K562 (cell line): ENCODE results near the gene UBE2G2. TPM values are rescaled to one million over a fixed set of nuclear protein-coding genes. Genes with fewer than 3 reads are reported as not detected.

Experiments used
- CC2D1A ChIP-seq: fragments of 450-650 bp; IDR thresholded peaks from 2 replicates; pipeline ENCODE4 v1.6.1; 2017; ENCODE audit warnings: mild to moderate bottlenecking
- CSDE1 ChIP-seq, 2 experiments: fragments of 450-650 bp; IDR thresholded peaks; 2 replicates each; pipeline ENCODE4 v1.6.1; 2016; ENCODE audit warnings: mild to moderate bottlenecking in 1 of 2
- FOXA1 ChIP-seq: fragments of 450-650 bp; IDR thresholded peaks from 2 replicates; pipeline ENCODE4 v1.6.1; 2016; ENCODE audit warnings: mild to moderate bottlenecking, borderline replicate concordance
- NONO ChIP-seq, 2 experiments: fragments of 200-400 bp in 1 of 2; fragments of 450-650 bp in 1 of 2; formaldehyde crosslinking in 1 of 2; IDR thresholded peaks; 2 replicates each; pipeline ENCODE4 v1.6.1; 2017; ENCODE audit warnings: low read depth in 2 of 2, mild to moderate bottlenecking in 2 of 2, moderate library complexity in 2 of 2, low read length in 1 of 2
- RB1 ChIP-seq: fragments of 450-650 bp; IDR thresholded peaks from 2 replicates; pipeline ENCODE4 v1.6.1; 2017; ENCODE audit warnings: low read depth, mild to moderate bottlenecking
- SMAD1 ChIP-seq: fragments of 150-350 bp; IDR thresholded peaks from 2 replicates; pipeline ENCODE4 v1.6.1; 2014; ENCODE audit warnings: low read length, low read depth; ENCODE audit not compliant: partially characterized antibody
- TEAD1 ChIP-seq, 2 experiments: fragments of 450-650 bp in 1 of 2; sonication (generic) in 1 of 2; formaldehyde crosslinking; IDR thresholded peaks; 2 replicates each; pipeline versions ENCODE4 v1.4.0 to v1.8.0; 2020 to 2022; ENCODE audit warnings: mild to moderate bottlenecking in 2 of 2, missing genetic modification reagents in 1 of 2
- TOE1 ChIP-seq, 2 experiments: fragments of 450-650 bp in 1 of 2; sonication (generic) in 1 of 2; formaldehyde crosslinking in 1 of 2; IDR thresholded peaks; 2 replicates each; pipeline versions ENCODE4 v1.7.1 to v1.8.0; 2016 to 2022; ENCODE audit warnings: borderline replicate concordance in 2 of 2, mild to moderate bottlenecking in 2 of 2, antibody characterized with exemption in 1 of 2, inconsistent platforms in 1 of 2, low read depth in 1 of 2, missing genetic modification reagents in 1 of 2, moderate library complexity in 1 of 2
- ZNF431 ChIP-seq: sonication (generic); formaldehyde crosslinking; IDR thresholded peaks from 2 replicates; pipeline ENCODE4 v1.8.0; 2022; ENCODE audit warnings: mild to moderate bottlenecking, missing genetic modification reagents
- ZNF764 ChIP-seq: fragments of 250-450 bp; sonication (Bioruptor Pico); IDR thresholded peaks from 2 replicates; pipeline ENCODE4 v1.4.0; 2020; ENCODE audit warnings: low read depth, mild to moderate bottlenecking, moderate library complexity
- ZNF830 ChIP-seq: fragments of 250-450 bp; sonication (Bioruptor Pico); IDR thresholded peaks from 2 replicates; pipeline ENCODE4 v1.5.0; 2021; ENCODE audit warnings: mild to moderate bottlenecking
- polyA plus RNA-seq, 8 experiments: library from polyadenylated mRNA; depleted of rRNA in 4 of 8; stranded (reverse) in 5 of 8; unstranded in 3 of 8; fragments of >200 nt; fragmentation: Nextera tagmentation in 2 of 8; fragmentation: Illumina TruSeq in 1 of 8; extraction: Ambion mirVana in 2 of 8; extraction: Trizol in 1 of 8; gene quantifications; 2 replicates each; pipeline versions ENCODE4 v1.2.1 to v1.2.3, GENCODE V29; 2011 to 2014; ENCODE audit warnings: inconsistent platforms in 1 of 8, missing spikeins in 1 of 8
- total RNA-seq, 7 experiments: library from RNA; depleted of rRNA in 6 of 7; stranded (reverse); fragments of >200 nt in 6 of 7; fragmentation: Illumina TruSeq in 2 of 7; extraction: Trizol in 2 of 7; gene quantifications; 2 replicates each; pipeline versions ENCODE4 v1.2.1 to v1.2.3, GENCODE V29; 2011 to 2021; ENCODE audit warnings: low replicate concordance in 1 of 7
- TF ChIP-seq, protein P1 (sequence below): fragments of 450-650 bp; IDR thresholded peaks from 2 replicates; pipeline ENCODE4 v1.6.1; 2016; ENCODE audit warnings: mild to moderate bottlenecking, moderate library complexity
- TF ChIP-seq, protein P2 (sequence below), 2 experiments: fragments of 450-650 bp; IDR thresholded peaks; 2 replicates each; pipeline ENCODE4 v1.6.1; 2018; ENCODE audit warnings: mild to moderate bottlenecking in 2 of 2, low read depth in 1 of 2; ENCODE audit not compliant: partially characterized antibody in 2 of 2

UBE2G2 gene
- total and polyA plus RNA-seq, 9 of the 15 experiments (the other 6 are each of a cell fraction or from before 2014, with no cell fraction given) = 47.5 to 225 (median 140) TPM

DNA sequence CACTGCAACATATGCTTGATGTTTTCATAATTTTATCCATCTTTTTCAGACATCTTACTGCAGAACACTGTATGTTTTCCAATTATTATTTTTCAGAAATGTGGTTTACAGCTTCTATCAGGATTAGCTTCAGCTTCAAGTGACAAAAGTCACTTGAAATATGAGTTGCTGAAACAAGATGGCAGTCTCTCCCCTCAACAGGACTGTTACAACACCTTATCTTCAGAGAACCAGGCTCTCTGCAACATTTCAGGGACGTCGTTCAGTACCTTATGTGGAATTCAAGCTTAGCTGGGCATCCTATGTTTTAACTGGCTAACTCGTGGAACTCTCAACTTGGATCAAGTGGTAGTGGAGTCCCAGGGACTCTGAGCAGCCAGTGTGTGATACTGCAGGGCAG lies 2.0 kb upstream of the UBE2G2 start (continued):
- TF ChIP-seq TOE1 (IDR thresholded peaks at IDR 0.05; ENCODE audit: borderline replicate concordance) (no peak), TOE1 (CRISPR knock-in tag; IDR thresholded peaks at IDR 0.05; ENCODE audit: borderline replicate concordance, low read depth) (no peak), FOXA1 (no peak), ZNF431 (CRISPR knock-in tag) (no peak), ZNF830 (CRISPR knock-in tag) (no peak), CSDE1 (IDR thresholded peaks at IDR 0.05) (no peak), ZNF764 (CRISPR knock-in tag) (no peak), RB1 (no peak), NONO (IDR thresholded peaks at IDR 0.05; ENCODE audit: low read depth in 2 of 2, low read length in 1 of 2) (no peak), TEAD1 (CRISPR knock-in tag; IDR thresholded peaks at IDR 0.05) (no peak), CC2D1A (no peak), SMAD1 (no peak)
- TF ChIP-seq, protein P1, sequence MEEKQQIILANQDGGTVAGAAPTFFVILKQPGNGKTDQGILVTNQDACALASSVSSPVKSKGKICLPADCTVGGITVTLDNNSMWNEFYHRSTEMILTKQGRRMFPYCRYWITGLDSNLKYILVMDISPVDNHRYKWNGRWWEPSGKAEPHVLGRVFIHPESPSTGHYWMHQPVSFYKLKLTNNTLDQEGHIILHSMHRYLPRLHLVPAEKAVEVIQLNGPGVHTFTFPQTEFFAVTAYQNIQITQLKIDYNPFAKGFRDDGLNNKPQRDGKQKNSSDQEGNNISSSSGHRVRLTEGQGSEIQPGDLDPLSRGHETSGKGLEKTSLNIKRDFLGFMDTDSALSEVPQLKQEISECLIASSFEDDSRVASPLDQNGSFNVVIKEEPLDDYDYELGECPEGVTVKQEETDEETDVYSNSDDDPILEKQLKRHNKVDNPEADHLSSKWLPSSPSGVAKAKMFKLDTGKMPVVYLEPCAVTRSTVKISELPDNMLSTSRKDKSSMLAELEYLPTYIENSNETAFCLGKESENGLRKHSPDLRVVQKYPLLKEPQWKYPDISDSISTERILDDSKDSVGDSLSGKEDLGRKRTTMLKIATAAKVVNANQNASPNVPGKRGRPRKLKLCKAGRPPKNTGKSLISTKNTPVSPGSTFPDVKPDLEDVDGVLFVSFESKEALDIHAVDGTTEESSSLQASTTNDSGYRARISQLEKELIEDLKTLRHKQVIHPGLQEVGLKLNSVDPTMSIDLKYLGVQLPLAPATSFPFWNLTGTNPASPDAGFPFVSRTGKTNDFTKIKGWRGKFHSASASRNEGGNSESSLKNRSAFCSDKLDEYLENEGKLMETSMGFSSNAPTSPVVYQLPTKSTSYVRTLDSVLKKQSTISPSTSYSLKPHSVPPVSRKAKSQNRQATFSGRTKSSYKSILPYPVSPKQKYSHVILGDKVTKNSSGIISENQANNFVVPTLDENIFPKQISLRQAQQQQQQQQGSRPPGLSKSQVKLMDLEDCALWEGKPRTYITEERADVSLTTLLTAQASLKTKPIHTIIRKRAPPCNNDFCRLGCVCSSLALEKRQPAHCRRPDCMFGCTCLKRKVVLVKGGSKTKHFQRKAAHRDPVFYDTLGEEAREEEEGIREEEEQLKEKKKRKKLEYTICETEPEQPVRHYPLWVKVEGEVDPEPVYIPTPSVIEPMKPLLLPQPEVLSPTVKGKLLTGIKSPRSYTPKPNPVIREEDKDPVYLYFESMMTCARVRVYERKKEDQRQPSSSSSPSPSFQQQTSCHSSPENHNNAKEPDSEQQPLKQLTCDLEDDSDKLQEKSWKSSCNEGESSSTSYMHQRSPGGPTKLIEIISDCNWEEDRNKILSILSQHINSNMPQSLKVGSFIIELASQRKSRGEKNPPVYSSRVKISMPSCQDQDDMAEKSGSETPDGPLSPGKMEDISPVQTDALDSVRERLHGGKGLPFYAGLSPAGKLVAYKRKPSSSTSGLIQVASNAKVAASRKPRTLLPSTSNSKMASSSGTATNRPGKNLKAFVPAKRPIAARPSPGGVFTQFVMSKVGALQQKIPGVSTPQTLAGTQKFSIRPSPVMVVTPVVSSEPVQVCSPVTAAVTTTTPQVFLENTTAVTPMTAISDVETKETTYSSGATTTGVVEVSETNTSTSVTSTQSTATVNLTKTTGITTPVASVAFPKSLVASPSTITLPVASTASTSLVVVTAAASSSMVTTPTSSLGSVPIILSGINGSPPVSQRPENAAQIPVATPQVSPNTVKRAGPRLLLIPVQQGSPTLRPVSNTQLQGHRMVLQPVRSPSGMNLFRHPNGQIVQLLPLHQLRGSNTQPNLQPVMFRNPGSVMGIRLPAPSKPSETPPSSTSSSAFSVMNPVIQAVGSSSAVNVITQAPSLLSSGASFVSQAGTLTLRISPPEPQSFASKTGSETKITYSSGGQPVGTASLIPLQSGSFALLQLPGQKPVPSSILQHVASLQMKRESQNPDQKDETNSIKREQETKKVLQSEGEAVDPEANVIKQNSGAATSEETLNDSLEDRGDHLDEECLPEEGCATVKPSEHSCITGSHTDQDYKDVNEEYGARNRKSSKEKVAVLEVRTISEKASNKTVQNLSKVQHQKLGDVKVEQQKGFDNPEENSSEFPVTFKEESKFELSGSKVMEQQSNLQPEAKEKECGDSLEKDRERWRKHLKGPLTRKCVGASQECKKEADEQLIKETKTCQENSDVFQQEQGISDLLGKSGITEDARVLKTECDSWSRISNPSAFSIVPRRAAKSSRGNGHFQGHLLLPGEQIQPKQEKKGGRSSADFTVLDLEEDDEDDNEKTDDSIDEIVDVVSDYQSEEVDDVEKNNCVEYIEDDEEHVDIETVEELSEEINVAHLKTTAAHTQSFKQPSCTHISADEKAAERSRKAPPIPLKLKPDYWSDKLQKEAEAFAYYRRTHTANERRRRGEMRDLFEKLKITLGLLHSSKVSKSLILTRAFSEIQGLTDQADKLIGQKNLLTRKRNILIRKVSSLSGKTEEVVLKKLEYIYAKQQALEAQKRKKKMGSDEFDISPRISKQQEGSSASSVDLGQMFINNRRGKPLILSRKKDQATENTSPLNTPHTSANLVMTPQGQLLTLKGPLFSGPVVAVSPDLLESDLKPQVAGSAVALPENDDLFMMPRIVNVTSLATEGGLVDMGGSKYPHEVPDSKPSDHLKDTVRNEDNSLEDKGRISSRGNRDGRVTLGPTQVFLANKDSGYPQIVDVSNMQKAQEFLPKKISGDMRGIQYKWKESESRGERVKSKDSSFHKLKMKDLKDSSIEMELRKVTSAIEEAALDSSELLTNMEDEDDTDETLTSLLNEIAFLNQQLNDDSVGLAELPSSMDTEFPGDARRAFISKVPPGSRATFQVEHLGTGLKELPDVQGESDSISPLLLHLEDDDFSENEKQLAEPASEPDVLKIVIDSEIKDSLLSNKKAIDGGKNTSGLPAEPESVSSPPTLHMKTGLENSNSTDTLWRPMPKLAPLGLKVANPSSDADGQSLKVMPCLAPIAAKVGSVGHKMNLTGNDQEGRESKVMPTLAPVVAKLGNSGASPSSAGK = no peak
- TF ChIP-seq, protein P2, sequence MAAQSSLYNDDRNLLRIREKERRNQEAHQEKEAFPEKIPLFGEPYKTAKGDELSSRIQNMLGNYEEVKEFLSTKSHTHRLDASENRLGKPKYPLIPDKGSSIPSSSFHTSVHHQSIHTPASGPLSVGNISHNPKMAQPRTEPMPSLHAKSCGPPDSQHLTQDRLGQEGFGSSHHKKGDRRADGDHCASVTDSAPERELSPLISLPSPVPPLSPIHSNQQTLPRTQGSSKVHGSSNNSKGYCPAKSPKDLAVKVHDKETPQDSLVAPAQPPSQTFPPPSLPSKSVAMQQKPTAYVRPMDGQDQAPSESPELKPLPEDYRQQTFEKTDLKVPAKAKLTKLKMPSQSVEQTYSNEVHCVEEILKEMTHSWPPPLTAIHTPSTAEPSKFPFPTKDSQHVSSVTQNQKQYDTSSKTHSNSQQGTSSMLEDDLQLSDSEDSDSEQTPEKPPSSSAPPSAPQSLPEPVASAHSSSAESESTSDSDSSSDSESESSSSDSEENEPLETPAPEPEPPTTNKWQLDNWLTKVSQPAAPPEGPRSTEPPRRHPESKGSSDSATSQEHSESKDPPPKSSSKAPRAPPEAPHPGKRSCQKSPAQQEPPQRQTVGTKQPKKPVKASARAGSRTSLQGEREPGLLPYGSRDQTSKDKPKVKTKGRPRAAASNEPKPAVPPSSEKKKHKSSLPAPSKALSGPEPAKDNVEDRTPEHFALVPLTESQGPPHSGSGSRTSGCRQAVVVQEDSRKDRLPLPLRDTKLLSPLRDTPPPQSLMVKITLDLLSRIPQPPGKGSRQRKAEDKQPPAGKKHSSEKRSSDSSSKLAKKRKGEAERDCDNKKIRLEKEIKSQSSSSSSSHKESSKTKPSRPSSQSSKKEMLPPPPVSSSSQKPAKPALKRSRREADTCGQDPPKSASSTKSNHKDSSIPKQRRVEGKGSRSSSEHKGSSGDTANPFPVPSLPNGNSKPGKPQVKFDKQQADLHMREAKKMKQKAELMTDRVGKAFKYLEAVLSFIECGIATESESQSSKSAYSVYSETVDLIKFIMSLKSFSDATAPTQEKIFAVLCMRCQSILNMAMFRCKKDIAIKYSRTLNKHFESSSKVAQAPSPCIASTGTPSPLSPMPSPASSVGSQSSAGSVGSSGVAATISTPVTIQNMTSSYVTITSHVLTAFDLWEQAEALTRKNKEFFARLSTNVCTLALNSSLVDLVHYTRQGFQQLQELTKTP (IDR thresholded peaks at IDR 0.05; ENCODE audit: low read depth in 1 of 2, partially characterized antibody in 2 of 2) = no peak
